ENCODE data around the gene PSKH1. TPM values are rescaled to one million over a fixed set of nuclear protein-coding genes. Genes with fewer than 3 reads are reported as not detected.

Gene PSKH1
- total RNA-seq, 4 donors from 2014 or later, result 16.1 to 24.6 (median 19.9) TPM

GRCh38 chr16:67868290-67868689, 24.8 kb upstream of the PSKH1 start:
- ATAC-seq (ENCODE audit: low FRiP score), result no peak
- no peak for TF ChIP-seq CTCF (IDR thresholded peaks at IDR 0.05)

DNA sequence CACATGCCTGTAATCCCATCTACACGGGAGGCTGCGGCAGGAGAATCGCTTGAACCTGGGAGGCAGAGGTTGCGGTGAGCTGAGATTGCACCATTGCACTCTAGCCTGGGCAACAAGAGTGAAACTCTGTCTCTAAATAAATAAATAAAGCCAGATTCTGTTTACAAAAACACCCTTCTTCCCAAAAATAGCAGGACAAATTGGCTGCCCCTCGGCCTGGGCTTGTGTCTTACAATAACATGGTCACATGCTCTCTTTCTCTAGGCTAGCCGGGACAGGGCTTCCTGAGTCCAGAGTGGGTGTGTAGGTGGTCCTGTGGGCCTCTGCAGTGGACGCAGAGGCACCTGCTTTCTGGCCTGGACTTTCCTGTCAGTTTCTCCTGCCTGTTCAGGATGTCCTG, 23.4 kb upstream of the PSKH1 start:
- no peak for TF ChIP-seq CTCF (IDR thresholded peaks at IDR 0.05)
- no peak for ATAC-seq (ENCODE audit: low FRiP score)
- DNase-seq (ENCODE audit: low spot score), result no peak

More at GRCh38 chr16:67868290-67868689, 24.8 kb upstream of the PSKH1 start:
- no peak for DNase-seq (ENCODE audit: low spot score)

- TF ChIP-seq CTCF (IDR thresholded peaks at IDR 0.05), result no peak
- ATAC-seq (ENCODE audit: low FRiP score) (no peak), DNase-seq (ENCODE audit: low spot score) (no peak)
These were observed 21.8 kb upstream of the PSKH1 start for GRCh38 chr16:67871256-67871655.

- DNase-seq (ENCODE audit: low spot score) (no peak), ATAC-seq (ENCODE audit: low FRiP score) (no peak)
- no peak for TF ChIP-seq CTCF (IDR thresholded peaks at IDR 0.05)
These were observed 20.9 kb upstream of the PSKH1 start for GRCh38 chr16:67872131-67872630.

DNA sequence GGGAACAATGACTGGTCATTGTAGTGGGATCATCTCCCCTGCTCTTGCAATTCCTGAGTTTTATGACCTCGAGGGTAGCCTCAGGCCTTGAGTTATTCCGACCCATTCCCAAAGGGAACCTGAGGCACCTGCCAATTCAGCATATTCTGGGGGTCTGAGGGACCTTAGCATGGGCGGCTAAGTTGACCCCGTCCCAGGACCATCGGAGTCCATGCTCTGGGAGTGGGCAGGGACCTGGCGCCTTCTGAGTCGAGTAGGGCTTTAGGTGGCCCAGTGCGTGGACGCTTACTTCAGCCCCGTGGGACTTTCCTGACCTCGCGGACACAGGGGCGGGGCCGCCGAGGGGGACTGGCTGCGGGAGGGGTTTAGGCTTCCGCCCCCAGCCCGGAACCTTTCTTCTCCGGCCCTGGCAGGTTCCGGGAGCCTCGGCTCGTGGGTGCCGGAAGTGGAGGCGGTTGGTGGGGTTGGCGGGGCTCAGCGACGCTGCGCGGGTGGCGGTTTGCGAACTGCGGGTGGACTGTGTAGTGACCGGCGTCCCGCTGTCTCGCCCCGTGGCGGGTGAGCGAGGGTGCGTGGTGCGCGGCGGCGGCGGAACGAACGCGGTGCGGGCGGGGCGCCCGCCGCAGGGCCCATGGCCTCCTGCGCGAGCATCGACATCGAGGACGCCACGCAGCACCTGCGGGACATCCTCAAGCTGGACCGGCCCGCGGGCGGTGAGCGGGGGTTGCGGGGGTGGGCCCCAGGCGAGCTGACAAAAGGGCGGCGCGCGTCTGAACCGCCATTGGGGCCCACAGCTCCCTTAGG, 20.2 kb upstream of the PSKH1 start, which contains the start of gene EDC4:
Gene EDC4, plus strand, starts transcription at position 422 of the 804 bp plus-strand sequence. Its CDS starts 210 bp downstream, at position 632.
- peak; percentile 61 for DNase-seq (ENCODE audit: low spot score)
- TF ChIP-seq CTCF (IDR thresholded peaks at IDR 0.05), result no peak
- ATAC-seq (ENCODE audit: low FRiP score), result peak; percentile 94

GRCh38 chr16:67873435-67874370, 19.4 kb upstream of the PSKH1 start:
- no peak for TF ChIP-seq CTCF (IDR thresholded peaks at IDR 0.05)
- ATAC-seq (ENCODE audit: low FRiP score) (peak; percentile 9), DNase-seq (ENCODE audit: low spot score) (no peak)

Measured in omental fat pad (tissue), 4 donors.